ENCODE data around the gene INPP1.
"Not testable (repeated sequence)": the region's sequence is repeated elsewhere in the genome, so short reads cannot be mapped to it uniquely, and the experiment has no call there.

Gene INPP1

DNA sequence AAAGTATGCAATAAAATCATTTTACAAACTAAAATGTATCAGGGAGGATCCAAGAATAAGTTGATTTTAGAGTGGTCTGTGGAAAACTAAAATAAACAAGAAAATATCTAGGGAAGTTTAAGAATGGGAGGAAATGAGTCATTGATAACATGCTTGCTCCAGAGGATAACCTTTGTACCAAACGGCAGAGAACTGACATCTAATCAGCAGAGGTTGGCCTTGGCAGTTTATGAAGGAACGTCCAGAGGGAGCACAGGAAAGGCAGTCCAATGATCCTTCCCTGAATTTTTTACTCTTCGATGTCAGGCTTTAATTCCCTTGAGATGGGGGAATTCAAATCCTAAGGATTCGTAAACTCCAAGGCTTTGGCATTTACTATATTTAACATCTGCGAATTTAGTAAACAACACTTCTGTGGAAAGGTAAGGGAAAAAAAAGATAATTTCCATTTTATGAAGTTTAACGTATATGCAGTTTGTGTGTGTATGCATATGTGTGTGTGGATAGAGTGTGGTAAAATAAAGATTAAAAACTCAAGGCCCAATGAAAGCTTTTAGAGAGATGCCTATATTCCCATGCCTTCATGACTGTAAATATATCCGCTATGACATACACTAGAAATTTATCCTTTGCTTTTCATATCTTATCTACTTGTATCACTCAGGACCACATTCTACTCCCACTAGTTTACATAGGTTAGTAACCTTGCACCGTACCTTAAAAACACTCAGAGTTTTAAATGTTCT, 8.7 kb upstream of the INPP1 start:
- DNase-seq = no peak

DNA sequence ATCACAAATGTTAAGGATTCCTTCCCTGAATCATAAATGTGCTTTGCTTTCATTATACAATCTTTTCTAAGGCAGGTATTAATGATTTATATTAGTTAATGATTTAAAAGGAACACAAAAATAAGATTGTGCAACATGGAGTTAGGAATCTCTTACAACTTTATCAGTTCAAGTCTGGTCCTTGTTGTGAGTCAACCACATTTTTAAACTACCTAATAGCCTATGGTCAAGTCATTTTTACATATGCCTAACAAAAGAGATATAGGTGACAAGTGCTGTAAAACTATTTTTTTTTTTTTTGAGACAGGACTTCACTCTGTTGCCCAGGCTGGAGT, 8.2 kb upstream of the INPP1 start:
- DNase-seq = no peak

DNA sequence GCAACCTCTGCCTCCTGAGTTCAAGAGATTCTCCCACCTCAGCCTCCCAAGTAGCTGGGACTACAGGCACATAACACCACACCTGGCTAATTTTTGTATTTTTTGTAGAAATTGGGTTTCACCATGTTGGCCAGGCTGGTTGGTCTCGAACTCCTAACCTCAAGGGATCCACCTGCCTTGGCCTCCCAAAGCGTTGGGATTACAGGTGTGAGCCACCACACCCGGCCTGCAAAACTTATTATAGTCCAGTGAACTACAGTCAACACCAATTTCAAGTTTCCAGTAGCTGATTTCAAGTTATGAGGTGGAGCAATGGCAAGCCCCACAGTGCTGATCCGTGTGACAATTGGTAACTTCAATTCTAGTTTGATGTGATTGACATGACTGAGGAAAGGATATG, 7.8 kb upstream of the INPP1 start:
- DNase-seq = not testable (repeated sequence)

DNA sequence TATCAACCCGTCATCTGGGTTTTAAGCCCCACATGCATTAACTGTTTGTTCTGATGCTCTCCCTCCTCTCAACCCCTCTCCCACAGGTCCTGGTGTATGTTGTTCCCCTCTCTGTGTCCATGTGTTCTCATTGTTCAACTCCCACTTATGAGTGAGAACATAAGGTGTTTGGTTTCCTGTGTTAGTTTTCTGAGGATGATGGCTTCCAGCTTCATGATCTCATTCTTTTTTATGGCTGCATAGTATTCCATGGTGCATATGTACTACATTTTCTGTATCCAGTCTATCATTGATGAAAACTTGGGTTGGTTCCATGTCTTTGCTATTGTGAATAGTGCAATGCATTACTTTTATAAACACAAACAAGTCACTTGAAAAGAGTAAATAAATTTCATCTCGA, 7.0 kb upstream of the INPP1 start:
- DNase-seq = no peak

DNA sequence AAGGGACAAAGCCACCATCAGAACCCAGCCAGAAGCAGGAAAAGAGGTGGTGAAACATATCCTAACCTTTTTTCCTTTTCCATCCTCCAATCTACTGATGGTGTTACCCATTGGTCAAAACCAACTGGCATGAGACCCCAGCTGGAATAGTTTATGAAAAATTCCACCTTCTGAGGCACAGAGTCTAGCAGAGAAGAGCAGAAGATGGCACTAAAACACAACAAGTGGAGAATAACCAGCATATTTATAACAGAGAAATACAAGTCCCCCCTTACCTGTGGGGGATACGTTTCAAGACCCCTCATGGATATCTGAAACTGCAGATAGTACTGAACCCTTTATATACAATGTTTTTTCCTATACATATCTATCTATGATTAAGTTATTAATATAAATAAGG, 4.9 kb upstream of the INPP1 start:
- DNase-seq = no peak

DNA sequence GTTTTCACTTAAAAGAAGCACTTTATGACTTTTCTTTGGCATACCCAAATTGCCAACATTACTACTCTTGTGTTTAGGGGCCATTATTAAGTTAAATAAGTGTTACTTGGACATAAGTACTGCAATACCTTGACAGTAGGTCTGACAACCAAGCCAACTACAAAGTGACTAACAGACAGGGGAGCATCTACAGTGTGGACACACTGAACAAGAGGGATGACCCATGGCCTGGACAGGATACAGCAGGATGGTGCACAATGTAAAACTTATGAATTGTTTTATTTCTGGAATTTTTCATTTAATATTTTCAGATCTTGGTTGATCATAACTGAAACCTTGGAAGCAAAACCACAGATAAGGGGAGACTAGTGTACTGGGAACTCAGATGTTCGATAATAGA, 4.0 kb upstream of the INPP1 start:
- DNase-seq = no peak

DNA sequence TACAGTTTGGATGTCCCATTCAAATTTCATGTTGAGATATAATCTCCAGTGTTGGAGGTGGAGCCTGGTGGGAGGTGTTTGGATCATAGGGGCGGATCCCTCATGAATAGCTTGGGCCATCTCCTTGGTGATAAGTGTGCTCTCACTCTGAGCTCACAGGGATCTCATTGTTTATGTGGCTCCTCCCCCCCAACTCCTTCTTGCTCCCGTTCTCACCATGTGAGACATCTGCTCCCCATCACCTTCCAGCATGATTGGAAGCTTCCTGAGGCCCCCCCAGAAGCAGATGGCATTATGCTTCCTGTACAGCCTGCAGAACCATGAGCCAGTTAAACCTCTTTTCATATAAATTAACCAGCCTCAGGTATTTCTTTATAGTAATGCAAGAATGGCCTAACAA, 3.0 kb upstream of the INPP1 start:
- DNase-seq = no peak

DNA sequence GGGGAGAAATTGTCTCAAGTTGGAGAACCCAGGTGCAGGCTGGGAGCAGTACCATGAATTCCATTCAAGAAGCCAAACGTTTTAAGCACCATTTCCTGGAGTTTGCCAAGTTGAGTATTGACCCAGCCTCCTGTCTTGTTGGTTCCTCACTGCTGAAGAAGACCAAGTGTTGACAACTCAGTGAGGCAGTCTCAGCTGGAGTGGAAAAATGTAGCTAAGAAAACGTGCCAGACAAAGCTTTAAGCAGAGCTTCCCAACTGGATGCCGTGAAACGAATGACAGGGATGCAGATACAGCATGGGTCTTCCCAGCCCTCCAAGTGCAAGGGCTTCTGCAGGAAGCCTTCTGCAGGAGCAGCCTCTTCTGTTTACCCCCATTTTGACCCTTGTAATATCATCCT, 778 bp upstream of the INPP1 start:
- no peak for DNase-seq

DNA sequence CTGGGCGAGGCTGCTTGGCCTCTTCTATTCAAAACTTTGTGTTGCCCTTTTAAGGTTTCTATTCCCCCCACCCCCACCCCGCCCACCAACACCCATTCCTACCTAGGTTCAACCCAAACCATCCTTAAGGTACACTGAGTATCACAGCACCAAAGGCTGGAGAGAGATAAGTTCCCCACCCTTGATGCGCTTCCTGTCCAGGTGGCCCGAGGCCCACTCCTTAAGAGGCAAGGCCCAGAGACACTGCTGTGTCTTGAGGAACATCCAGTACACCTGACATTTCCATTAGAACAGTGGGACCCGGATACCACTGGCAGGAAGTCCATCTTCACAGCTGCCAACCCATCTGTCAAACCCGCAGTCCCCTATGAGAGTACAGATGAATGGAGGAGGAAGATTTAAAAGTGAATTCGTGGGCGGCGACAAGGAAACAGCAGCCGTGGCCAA, 277 bp upstream of the INPP1 start:
- no peak for DNase-seq

DNA sequence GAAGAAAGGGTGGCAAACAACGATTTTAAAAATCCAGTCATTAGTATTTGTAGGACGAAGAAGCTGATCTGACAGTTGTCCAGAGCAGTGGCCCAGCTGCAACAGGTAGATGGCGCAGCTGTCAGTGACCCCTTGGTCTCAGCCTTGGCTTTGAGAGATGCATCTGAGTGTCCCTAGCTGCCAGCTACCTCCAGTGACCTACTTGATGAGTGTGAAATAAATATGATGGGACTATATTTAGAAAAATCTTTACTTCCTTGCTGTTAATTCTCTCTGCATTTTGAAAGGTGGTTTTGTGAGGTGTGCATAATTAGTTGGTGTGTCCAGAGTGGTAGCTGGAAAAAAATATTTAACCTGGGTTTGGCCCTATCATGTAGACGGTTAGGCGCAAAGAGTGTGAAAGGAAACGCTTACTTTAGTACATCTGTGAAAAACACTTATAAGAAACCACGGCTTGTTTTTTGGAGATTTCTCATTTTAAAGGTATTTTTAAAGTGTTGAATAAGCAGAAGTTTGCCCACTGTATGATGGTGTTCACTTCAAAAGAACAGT, 963 bp downstream of the INPP1 start:
- no peak for DNase-seq

DNA sequence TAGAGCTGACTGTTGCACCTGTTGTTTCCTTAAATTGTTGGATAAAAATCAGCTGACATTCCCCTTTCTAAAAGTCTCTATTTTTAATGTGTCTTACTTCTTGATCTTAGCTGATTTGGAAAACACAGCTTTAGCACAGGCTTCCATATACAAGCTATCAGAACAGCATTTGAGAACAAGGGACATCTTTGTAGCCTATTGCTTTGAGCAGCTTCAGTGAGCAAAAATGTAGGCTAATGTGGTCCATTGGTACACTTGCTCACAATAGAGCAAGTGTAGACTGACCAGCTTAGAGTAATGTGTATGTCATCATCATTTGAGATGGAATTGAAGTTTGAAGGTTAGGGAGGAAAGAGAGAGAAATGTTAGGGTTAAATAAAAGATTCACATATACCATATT, 7.0 kb downstream of the INPP1 start:
- DNase-seq = no peak

DNA sequence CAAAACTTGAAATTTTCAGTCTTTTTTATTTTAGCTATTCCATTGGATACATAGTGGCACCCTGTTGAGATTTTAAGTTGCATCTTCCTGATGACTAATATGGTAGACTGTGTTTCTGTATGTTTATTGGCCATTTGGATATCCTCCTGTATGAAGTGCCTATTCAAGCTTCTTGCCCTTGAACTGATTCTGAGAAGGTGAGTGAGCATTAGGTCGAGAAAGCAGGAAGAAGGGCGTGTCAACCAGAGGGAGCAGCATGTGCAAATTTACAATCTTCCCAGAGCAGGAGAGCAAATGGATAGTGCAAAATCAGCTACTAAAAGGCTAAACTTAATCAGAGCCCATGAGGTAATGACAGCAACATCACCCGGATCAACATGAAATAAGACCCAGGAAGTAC, 8.6 kb downstream of the INPP1 start:
- DNase-seq = no peak

DNA sequence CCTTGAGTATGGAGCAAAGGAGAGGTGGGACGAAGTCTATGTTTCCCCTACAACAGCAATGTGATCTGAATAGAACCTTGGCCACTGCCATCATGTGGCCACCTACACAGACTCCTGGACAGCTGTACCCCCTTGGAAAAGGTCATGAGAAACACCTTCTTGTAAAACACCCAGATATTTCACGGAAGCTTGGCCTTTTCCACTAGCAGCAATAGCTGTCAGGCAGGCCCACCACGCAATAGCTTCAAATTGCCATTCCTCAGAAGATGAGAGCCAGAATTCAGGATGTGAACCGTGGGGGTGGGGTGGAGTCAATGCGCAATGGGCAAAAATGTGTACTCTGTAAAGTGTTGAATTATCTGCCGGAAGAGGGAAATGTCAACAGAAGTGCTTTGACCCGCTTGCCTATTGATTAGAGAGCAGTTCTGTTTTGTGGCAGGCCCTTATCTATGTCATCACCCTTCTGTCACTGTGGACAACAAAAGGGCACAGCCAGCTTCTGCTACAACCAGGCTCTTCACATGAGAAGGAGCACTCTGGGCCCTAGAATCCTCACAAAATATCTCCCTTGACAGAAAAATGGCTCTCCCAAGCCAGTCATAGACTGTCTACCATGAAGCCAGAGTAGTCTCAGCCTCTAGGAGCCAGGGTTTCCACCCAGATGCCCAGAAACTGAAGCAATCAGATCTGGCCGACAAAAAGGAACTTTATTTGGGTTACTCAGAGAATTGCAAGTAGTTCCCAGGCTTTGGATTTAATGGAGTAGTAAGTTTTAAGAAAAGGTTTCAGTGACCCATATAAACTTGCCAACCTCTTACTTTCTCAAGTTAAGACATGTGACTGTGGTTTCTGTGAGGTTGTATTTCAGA, 9.5 kb downstream of the INPP1 start:
- DNase-seq = no peak

DNA sequence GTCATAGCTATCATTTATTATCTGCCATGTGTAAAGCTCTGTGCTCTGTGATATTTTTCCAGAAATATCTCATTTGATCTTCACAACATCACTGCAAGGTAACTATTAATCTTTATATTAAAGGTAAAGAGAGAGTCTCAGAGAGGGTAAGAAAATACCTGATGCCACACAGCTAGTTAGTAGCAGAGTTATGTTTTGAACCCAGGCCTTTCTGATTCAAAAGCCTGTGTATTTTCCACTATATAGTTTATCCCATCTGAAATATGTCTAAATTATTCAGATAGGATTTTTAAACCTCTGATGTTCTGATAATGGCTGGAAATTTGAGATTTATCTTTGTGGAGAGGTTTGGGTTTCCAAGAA, 10.1 kb downstream of the INPP1 start:
- DNase-seq = no peak

DNA sequence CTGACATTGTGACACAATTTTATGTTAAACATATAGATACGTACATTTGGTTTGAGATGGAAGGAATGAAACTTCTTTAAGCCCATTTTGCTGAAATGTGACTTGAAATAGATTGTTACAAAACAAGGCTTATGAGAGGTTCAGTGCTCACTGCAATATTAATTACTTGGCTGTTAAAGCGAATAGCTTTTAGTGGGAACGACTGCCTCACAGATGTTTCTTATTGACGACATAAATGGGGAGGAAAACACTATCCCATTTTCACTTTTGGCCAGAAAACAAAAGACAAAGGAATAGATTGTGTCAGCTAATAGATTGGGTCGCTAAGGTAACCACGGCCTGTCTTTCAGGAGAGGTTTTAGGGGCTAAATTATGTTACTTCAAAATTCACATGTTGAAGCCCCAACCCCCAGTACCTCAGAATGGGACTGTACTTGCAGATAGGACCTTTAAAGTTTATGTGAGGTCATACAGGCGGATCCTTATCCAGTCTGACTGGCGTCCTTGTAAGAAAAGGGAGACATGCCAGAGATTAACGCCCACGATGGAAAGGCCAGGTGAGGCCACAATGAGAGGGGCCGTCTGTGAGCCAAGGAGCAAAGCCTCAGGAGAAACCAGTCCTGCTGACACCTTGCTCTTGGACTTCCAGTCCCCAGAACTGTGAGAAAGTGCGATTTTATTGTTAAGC, 10.8 kb downstream of the INPP1 start:
- DNase-seq = no peak

DNA sequence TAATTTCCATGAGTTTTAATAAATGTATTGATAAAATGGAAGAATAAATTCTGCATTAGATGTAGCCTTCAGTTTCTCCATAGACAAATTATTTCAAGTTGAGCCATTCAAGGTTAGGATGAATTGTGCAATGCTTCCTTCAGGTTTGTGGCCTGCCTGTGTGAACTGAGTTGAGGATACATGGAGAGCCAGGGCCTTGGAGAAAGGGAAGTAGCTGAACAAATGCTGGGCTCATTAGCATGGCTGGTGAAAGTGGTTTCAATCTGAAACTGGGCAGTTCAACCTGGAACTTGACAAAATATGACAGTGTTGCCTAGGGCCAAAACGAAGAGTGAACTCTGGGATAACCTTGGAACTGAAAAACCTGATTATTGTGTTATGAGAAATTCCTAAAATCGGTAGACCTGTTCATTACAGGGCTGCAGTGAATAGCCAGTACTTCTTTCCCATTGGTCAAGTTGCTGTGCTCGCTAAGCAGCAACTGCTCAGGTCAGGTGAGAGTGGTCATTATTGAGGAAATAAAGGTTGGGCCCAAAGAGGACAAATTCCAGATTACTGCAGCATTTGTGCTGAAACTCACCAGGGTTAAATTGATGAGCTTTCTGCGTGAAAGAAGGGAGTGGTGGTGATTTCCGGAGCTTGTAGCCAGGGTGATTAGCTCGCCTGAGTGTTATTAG, 12.7 kb downstream of the INPP1 start:
- no peak for DNase-seq

DNA sequence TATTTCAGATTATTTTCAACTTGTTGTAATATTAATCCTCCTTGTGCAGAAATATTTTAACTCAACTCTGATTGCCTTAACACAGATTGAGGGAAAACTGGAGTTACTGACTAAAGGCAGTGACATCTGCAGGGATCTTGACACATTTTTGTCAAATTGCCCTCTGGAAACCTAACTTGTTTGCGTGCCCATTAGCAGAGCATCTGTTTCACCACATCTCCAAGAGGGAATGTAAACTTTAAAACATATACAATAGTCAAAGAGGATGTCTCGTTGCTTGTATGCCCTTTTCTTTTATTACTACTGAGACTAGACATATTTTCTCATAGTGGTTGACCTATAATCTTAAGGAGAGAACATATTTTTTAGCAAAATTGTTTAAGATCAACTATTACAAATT, 14.2 kb downstream of the INPP1 start:
- no peak for DNase-seq

DNA sequence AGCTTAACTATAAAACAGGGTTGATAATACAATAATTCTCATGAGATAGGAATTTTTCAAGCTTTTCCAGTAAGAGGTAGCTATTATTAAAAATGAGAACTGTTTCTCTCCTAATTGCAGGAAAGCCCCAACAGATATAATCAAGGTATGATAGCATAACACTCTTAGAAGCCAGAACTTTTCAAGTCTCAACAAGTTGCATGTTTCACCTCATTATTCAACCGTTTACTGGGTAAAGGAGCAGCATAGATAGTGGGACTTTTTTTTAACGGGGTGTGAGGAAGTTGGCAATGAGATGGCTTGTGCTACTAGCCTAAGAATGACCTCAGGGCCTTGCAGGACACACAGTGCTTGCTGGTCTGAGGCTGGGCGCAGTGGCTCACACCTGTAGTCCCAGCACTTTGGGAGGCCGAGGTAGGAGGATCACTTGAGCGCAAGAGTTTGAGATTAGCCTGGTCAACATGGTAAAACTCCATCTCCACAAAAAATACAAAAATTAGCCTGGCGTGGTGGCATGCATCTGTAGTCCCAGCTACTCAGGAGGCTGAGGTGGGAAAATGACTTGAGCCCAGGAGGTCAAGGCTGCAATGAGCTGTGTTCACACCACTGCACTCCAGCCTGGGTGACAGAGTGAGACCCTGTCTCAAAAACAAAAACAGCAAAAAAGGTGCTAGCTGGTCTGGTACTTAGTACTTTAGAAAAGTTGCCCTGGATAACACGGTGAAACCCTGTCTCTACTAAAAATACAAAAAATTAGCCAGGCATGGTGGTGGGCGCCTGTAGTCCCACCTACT, 15.5 kb downstream of the INPP1 start:
- DNase-seq = not testable (repeated sequence)

DNA sequence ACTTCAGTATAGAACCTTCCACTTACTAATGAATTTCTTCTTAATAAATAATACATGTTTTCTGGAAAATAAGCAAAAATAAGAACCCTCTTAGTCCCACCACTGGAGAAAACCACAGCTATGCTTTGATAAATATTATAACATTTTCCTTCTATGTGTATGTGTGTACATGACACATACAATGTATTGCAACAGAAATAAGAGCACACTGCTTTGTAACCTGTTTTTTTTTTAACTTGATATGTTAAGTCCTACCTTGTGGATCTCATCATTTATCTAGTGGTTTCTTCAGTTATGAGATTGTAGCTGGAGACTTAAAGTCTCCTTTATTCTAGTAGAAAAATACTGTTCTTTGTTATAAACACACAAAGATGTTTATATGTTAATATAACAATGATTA, 17.2 kb downstream of the INPP1 start:
- DNase-seq = no peak

DNA sequence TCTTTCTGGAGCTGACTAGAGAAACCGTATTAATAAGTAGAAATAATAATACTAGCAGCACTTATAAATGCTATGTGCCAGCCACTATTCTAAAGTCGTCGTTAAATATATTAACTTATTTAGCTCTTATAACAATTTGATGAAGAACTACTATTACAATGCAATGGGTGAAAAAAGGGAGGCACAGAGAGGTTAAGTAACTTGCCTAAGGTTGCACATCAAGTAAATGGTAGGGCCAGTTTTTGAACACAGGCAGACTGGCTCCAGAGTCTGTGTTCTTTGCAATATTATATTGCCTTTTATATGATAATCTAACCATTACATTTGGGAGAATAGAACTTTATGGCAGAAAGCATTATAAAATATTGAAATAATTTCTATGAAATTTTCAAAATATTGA, 17.6 kb downstream of the INPP1 start:
- DNase-seq = no peak

DNA sequence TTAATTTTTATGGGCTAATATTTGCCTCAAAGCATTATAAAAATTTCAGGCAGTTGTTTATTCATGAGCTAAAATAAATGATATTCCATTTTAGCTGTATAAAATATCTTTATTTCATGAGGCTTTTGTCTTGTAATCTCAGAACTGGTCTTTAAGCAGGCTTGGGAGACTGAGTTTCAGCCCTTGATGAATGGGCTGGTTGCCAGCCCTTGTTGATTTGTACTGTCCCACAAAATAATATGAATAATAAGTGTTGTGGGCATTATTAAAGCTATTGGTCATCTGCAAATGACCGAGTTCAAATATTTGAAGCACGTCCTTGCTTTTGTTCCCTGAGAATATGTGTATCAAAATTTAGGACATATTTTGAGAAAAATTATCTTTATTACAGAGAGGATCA, 18.2 kb downstream of the INPP1 start:
- DNase-seq = no peak

DNA sequence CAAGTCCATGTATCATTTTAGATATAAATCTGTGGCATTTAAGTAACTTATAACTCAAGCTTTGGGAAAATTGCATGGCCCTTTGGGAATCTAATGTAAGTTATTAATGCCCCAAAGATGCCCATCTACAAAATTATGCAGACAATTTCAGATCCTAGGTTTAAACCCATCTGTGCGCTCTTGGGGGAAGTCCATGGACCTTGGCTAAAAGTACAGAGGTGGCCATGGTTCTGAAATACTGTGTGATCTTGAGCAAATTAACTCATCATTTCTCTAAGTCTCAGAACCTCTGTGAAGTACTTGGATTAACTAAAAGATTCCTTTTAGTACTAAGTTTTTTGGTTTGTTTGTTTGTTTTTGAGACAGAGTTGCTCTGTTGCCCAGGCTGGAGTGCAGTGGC, 19.5 kb downstream of the INPP1 start:
- DNase-seq = no peak

Data from activated naive CD4-positive, alpha-beta T cell treated with anti-CD3 and anti-CD28 coated beads, Interleukin-2, amount 50 U/mL, for 16 hours (primary cell).